A673 (cell line): Measurements from ENCODE around the gene GLYR1.

ENCODE experiments used
- CTCF ChIP-seq: fragments of 300-800, 200-600 bp; sonication (generic); conservative IDR thresholded peaks from 2 replicates; pipeline ENCODE4 v1.5.1; 2017; ENCODE audit warnings: low read depth, mild to moderate bottlenecking, antibody characterized with exemption, low read length, moderate library complexity, mixed read lengths
- EZH2 ChIP-seq: fragments of 200-600 bp; sonication (generic); IDR thresholded peaks from 2 replicates; pipeline ENCODE4 v1.6.1; 2017; ENCODE audit warnings: borderline replicate concordance, low read depth, mild to moderate bottlenecking, mixed read lengths, antibody characterized with exemption, low read length; ENCODE audit not compliant: poor library complexity, severe bottlenecking

- TF ChIP-seq EZH2 (no peak), CTCF (no peak)
Observed at GRCh38 chr16:4852221-4852872, 5.3 kb upstream of the GLYR1 start.
